GM18870 (cell line): Measurements from ENCODE around the gene PPP1R10.
A peak's percentile ranks its signal among the peaks of the same experiment; 100 is the strongest.

Experiments
- ATAC-seq: cut with Tn5 transposase; IDR thresholded peaks from one replicate; pipeline ENCODE4 v1.9.1; 2021; ENCODE audit warnings: moderate library complexity; ENCODE audit not compliant: unreplicated experiment

PPP1R10 gene

GRCh38 chr6:30625511-30625910 is 8.5 kb upstream of the PPP1R10 start:
- no peak for ATAC-seq

GRCh38 chr6:30619561-30619960 is 2.5 kb upstream of the PPP1R10 start:
- no peak for ATAC-seq

GRCh38 chr6:30618270-30618797 is 1.3 kb upstream of the PPP1R10 start:
- no peak for ATAC-seq

GRCh38 chr6:30617565-30618269 is 674 bp upstream of the PPP1R10 start, which contains the start of gene MRPS18B:
MRPS18B (plus strand) TSS chr6:30617840; CDS start chr6:30617866, 26 bp downstream.
- ATAC-seq: peak; percentile 71

- ATAC-seq: no peak
These were observed 859 bp downstream of the PPP1R10 start for GRCh38 chr6:30615958-30616810.

- ATAC-seq: no peak
These were observed 1.7 kb downstream of the PPP1R10 start for GRCh38 chr6:30615219-30615957.

GRCh38 chr6:30614843-30615218 is 2.2 kb downstream of the PPP1R10 start:
- no peak for ATAC-seq

GRCh38 chr6:30614044-30614842 is 2.8 kb downstream of the PPP1R10 start:
- no peak for ATAC-seq

GRCh38 chr6:30613251-30614043 is 3.6 kb downstream of the PPP1R10 start:
- ATAC-seq: no peak

- ATAC-seq: no peak
These were observed 4.3 kb downstream of the PPP1R10 start for GRCh38 chr6:30612687-30613248.

GRCh38 chr6:30612213-30612612 is 4.8 kb downstream of the PPP1R10 start:
- no peak for ATAC-seq

GRCh38 chr6:30611856-30612194 is 5.2 kb downstream of the PPP1R10 start:
- no peak for ATAC-seq

- no peak for ATAC-seq
These were observed 5.7 kb downstream of the PPP1R10 start for GRCh38 chr6:30611150-30611855.

- no peak for ATAC-seq
These were observed 7.0 kb downstream of the PPP1R10 start for GRCh38 chr6:30610065-30610464.

GRCh38 chr6:30603961-30604360 is 13.1 kb downstream of the PPP1R10 start:
- ATAC-seq: no peak

GRCh38 chr6:30601815-30602641 is 15.0 kb downstream of the PPP1R10 start:
- no peak for ATAC-seq

GRCh38 chr6:30601436-30601814 is 15.6 kb downstream of the PPP1R10 start:
- ATAC-seq: no peak

GRCh38 chr6:30600451-30600961 is 16.5 kb downstream of the PPP1R10 start:
- no peak for ATAC-seq
